NCI-H460 (cell line): Measurements from ENCODE around the gene IFIH1. TPM values are rescaled to one million over a fixed set of nuclear protein-coding genes. Genes with fewer than 3 reads are reported as not detected.
A peak's percentile ranks its signal among the peaks of the same experiment; 100 is the strongest.

ENCODE experiments used
- DNase-seq: peaks from one replicate; pipeline ENCODE4 v3.0.0-alpha.2; 2016; ENCODE audit warnings: low read depth; ENCODE audit errors: extremely low read depth
- total RNA-seq: library from RNA; depleted of rRNA; stranded (reverse); fragments of >200 nt; shearing (Covaris generic); gene quantifications from 2 replicates; pipeline ENCODE4 v1.2.3, GENCODE V29; 2014; rRNA removed

The IFIH1 gene
- total RNA-seq, 1 experiment from 2014 or later: 6.6 TPM

GRCh38 chr2:162226836-162227235 is 91.6 kb downstream of the IFIH1 start:
- no peak for DNase-seq

GRCh38 chr2:162221064-162221463 is 97.4 kb downstream of the IFIH1 start:
- peak; percentile 56 for DNase-seq

- no peak for DNase-seq
Measured at GRCh38 chr2:162220368-162220767, 98.1 kb downstream of the IFIH1 start.

GRCh38 chr2:162219426-162219825 is 99.1 kb downstream of the IFIH1 start:
- no peak for DNase-seq

- no peak for DNase-seq
Measured at GRCh38 chr2:162217598-162217997, 100.9 kb downstream of the IFIH1 start.

Other genes with a start within 250 kb of the IFIH1 start
- 0.25 and 0.40 TPM in 2 replicates for gene DPP4, start 244.5 kb downstream of the IFIH1 start, total RNA-seq
- gene GCG, start 166.4 kb downstream of the IFIH1 start, total RNA-seq: not detected in 2 replicates
- not detected in 2 replicates for gene FAP, start 75.2 kb downstream of the IFIH1 start, total RNA-seq
- 6.8 and 8.3 TPM in 2 replicates for gene GCA, start 25.4 kb upstream of the IFIH1 start, total RNA-seq